HepG2 (cell line): ENCODE results near the gene LEAP2. TPM values are rescaled to one million over a fixed set of nuclear protein-coding genes. Genes with fewer than 3 reads are reported as not detected.

ENCODE experiments used
- BORCS8-MEF2B ChIP-seq: sonication (generic); formaldehyde crosslinking; IDR thresholded peaks from 2 replicates; pipeline ENCODE4 v1.8.0; 2022; ENCODE audit warnings: mild to moderate bottlenecking, missing genetic modification reagents
- CBX1 ChIP-seq: IDR thresholded peaks from one replicate; pipeline ENCODE4 v1.6.1; 2016; ENCODE audit warnings: antibody characterized with exemption, low read depth
- CBX5 ChIP-seq: sonication (generic); formaldehyde crosslinking; IDR thresholded peaks from 2 replicates; pipeline ENCODE4 v1.4.0; 2020; ENCODE audit warnings: missing genetic modification reagents, borderline replicate concordance
- EHMT2 ChIP-seq: fragments of 200-600 bp; sonication (generic); IDR thresholded peaks from 2 replicates; pipeline ENCODE4 v1.7.0; 2017; ENCODE audit warnings: antibody characterized with exemption, low read depth, low read length, borderline replicate concordance
- ELF4 ChIP-seq: sonication (generic); formaldehyde crosslinking; IDR thresholded peaks from 2 replicates; pipeline ENCODE4 v1.5.0; 2020; ENCODE audit warnings: missing genetic modification reagents, mild to moderate bottlenecking, moderate library complexity, borderline replicate concordance
- HNF4A ChIP-seq: sonication (generic); formaldehyde crosslinking; IDR thresholded peaks from 2 replicates; pipeline ENCODE4 v1.4.0; 2020; ENCODE audit warnings: missing genetic modification reagents
- NFYB ChIP-seq: sonication (generic); formaldehyde crosslinking; IDR thresholded peaks from 2 replicates; pipeline ENCODE4 v1.4.0; 2020; ENCODE audit warnings: missing genetic modification reagents
- PRDM15 ChIP-seq: sonication (generic); formaldehyde crosslinking; IDR thresholded peaks from 2 replicates; pipeline ENCODE4 v1.4.0; 2020; ENCODE audit warnings: missing genetic modification reagents
- RFXANK ChIP-seq: IDR thresholded peaks from 2 replicates; pipeline ENCODE4 v1.6.1; 2016
- SALL2 ChIP-seq: sonication (generic); formaldehyde crosslinking; IDR thresholded peaks from 2 replicates; pipeline ENCODE4 v1.8.1; 2023; ENCODE audit warnings: mild to moderate bottlenecking, missing genetic modification reagents, inconsistent platforms
- SSRP1 ChIP-seq: IDR thresholded peaks from 2 replicates; pipeline ENCODE4 v1.6.1; 2016; ENCODE audit warnings: control low read depth
- ZNF543 ChIP-seq: sonication (generic); formaldehyde crosslinking; IDR thresholded peaks from 2 replicates; pipeline ENCODE4 v1.4.0; 2020; ENCODE audit warnings: mild to moderate bottlenecking, missing genetic modification reagents
- ZNF556 ChIP-seq: sonication (generic); formaldehyde crosslinking; IDR thresholded peaks from 2 replicates; pipeline ENCODE4 v1.4.0; 2020; ENCODE audit warnings: mild to moderate bottlenecking, missing genetic modification reagents, borderline replicate concordance
- ZNF570 ChIP-seq: sonication (generic); formaldehyde crosslinking; IDR thresholded peaks from 2 replicates; pipeline ENCODE4 v1.4.0; 2020; ENCODE audit warnings: mild to moderate bottlenecking, missing genetic modification reagents, borderline replicate concordance
- ZNF572 ChIP-seq: sonication (generic); formaldehyde crosslinking; IDR thresholded peaks from 2 replicates; pipeline ENCODE4 v1.5.1; 2020; ENCODE audit warnings: mild to moderate bottlenecking, missing genetic modification reagents
- ZNF703 ChIP-seq: sonication (generic); formaldehyde crosslinking; IDR thresholded peaks from 2 replicates; pipeline ENCODE4 v1.5.1; 2020; ENCODE audit warnings: missing genetic modification reagents, mild to moderate bottlenecking, moderate library complexity, borderline replicate concordance
- ZNF720 ChIP-seq: sonication (generic); formaldehyde crosslinking; IDR thresholded peaks from 2 replicates; pipeline ENCODE4 v1.4.0; 2020; ENCODE audit warnings: missing genetic modification reagents
- polyA plus RNA-seq, 8 experiments: library from polyadenylated mRNA; depleted of rRNA in 3 of 8; stranded (reverse) in 7 of 8; unstranded in 1 of 8; fragments of >200 nt; fragmentation: Illumina TruSeq in 4 of 8; extraction: Trizol in 4 of 8; gene quantifications; 2 replicates each; pipeline versions ENCODE4 v1.2.1 to v1.2.3, GENCODE V29; 2011 to 2016; ENCODE audit warnings: low read depth in 4 of 8, missing spikeins in 1 of 8, mixed read lengths in 1 of 8; ENCODE audit not compliant: insufficient read depth in 1 of 8
- total RNA-seq, 5 experiments: library from RNA; depleted of rRNA; stranded (reverse); fragments of >200 nt; fragmentation: Illumina TruSeq; extraction: Trizol; gene quantifications; 2 replicates each; pipeline ENCODE4 v1.2.3, GENCODE V29; 2016; ENCODE audit warnings: low read depth in 1 of 5
- TF ChIP-seq, protein P1 (sequence below): sonication (generic); formaldehyde crosslinking; IDR thresholded peaks from 2 replicates; pipeline ENCODE4 v1.8.1; 2023; ENCODE audit warnings: mild to moderate bottlenecking, moderate library complexity, missing genetic modification reagents
- TF ChIP-seq, protein P2 (sequence below): sonication (generic); formaldehyde crosslinking; conservative IDR thresholded peaks from 2 replicates; pipeline ENCODE4 v1.4.0; 2020; ENCODE audit warnings: missing genetic modification reagents
- TF ChIP-seq, protein P3 (sequence below): sonication (generic); formaldehyde crosslinking; IDR thresholded peaks from 2 replicates; pipeline ENCODE4 v1.4.0; 2020; ENCODE audit warnings: mild to moderate bottlenecking, low read depth, missing genetic modification reagents

Gene LEAP2
- total and polyA plus RNA-seq, 2 of the 13 experiments (the other 11 are each of a cell fraction or from before 2014, with no cell fraction given), result 23.9 to 51.9 TPM

- TF ChIP-seq CBX5 (no peak), ELF4 (CRISPR knock-in tag) (no peak), HNF4A (CRISPR knock-in tag) (peak; percentile 27; the same call in 1 of the 2 replicates), ZNF543 (CRISPR knock-in tag) (peak; percentile 12; the same call in 1 of the 2 replicates), ZNF570 (CRISPR knock-in tag) (no peak), ZNF572 (CRISPR knock-in tag) (no peak), SSRP1 (CRISPR knock-in tag) (no peak), CBX1 (no peak), EHMT2 (no peak), RFXANK (CRISPR knock-in tag) (no peak), PRDM15 (peak; percentile 53; the same call in 1 of the 2 replicates), ZNF703 (CRISPR knock-in tag) (no peak), SALL2 (CRISPR knock-in tag) (peak; percentile 33; the same call in 1 of the 2 replicates), NFYB (no peak), BORCS8-MEF2B (CRISPR knock-in tag) (no peak; the same call in 1 of the 2 replicates), ZNF720 (CRISPR knock-in tag) (no peak), ZNF556 (CRISPR knock-in tag) (no peak)
- TF ChIP-seq, protein P1, sequence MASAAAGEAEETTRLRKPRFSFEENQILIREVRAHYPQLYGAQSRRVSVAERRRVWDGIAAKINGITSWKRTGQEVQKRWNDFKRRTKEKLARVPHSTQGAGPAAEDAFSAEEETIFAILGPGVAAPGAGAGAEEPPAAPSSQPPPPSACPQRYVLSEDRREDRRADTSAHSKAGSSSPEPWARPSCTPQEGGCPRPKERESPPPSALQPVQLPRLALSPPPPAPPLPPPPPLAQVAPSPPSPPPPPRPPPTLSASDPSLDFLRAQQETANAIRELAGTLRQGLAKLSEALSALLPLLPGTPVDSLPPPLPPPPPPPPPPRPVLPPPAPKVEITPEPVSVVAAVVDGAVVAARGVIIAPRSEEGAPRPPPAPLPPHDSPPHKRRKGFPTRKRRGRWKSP (CRISPR knock-in tag), result no peak
- TF ChIP-seq, protein P2, sequence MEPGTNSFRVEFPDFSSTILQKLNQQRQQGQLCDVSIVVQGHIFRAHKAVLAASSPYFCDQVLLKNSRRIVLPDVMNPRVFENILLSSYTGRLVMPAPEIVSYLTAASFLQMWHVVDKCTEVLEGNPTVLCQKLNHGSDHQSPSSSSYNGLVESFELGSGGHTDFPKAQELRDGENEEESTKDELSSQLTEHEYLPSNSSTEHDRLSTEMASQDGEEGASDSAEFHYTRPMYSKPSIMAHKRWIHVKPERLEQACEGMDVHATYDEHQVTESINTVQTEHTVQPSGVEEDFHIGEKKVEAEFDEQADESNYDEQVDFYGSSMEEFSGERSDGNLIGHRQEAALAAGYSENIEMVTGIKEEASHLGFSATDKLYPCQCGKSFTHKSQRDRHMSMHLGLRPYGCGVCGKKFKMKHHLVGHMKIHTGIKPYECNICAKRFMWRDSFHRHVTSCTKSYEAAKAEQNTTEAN (CRISPR knock-in tag), result no peak
- TF ChIP-seq, protein P3, sequence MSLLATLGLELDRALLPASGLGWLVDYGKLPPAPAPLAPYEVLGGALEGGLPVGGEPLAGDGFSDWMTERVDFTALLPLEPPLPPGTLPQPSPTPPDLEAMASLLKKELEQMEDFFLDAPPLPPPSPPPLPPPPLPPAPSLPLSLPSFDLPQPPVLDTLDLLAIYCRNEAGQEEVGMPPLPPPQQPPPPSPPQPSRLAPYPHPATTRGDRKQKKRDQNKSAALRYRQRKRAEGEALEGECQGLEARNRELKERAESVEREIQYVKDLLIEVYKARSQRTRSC, result no peak
These were observed 42.9 kb upstream of the LEAP2 start, which contains the start of gene SHROOM1 (continued) for GRCh38 chr5:132830436-132831094.
